ENCODE data around the gene GNA12.

- TF ChIP-seq CTCF (IDR thresholded peaks at IDR 0.05; ENCODE audit: low read depth, low read length, poor library complexity, severe bottlenecking) (no peak), EZH2phosphoT487 (IDR thresholded peaks at IDR 0.05; ENCODE audit: borderline replicate concordance, low read length) (no peak)
These were observed 68.7 kb downstream of the GNA12 start for GRCh38 chr7:2775376-2775775.
